PC-3 (cell line): ENCODE results near the gene PHF19. TPM values are rescaled to one million over a fixed set of nuclear protein-coding genes. Genes with fewer than 3 reads are reported as not detected.

ENCODE experiments used
- ATAC-seq: fragments of 200-7000 bp; cut with Tn5 transposase; 2 replicates; pipeline ENCODE4 v1.9.1; 2020; ENCODE audit warnings: mild to moderate bottlenecking, moderate library complexity
- BruUV-seq: library from RNA; stranded (reverse); fragments of 400-500 nt; replicated peaks from 2 replicates; lab custom pipeline; 2021; lab: Mats Ljungman, UMichigan
- CTCF ChIA-PET: fragments of 300-600 bp; sonication (Branson Sonifier 250); formaldehyde crosslinking; loops from one replicate; lab custom pipeline; 2022; ENCODE audit warnings: antibody characterized with exemption; lab: Charles Lee
- POLR2A ChIA-PET: fragments of 300-600 bp; sonication (Branson Sonifier 250); formaldehyde crosslinking; loops from one replicate; lab custom pipeline; 2022; ENCODE audit warnings: antibody characterized with exemption; ENCODE audit not compliant: unreplicated experiment; lab: Charles Lee
- DNase-seq: peaks from one replicate; pipeline ENCODE4 v3.0.0-alpha.2; 2015
- H2AFZ ChIP-seq: fragments of 300-600 bp; sonication (generic); 2 replicates; pipeline ENCODE4 v1.6.0; 2016; ENCODE audit warnings: antibody characterized with exemption, low read length
- H3F3A ChIP-seq: fragments of 300-600 bp; sonication (generic); one replicate; pipeline ENCODE4 v1.6.0; 2017; ENCODE audit warnings: antibody characterized with exemption, low read length, control low read depth, mild to moderate bottlenecking; ENCODE audit not compliant: unreplicated experiment
- H3K27ac ChIP-seq: fragments of 300-600 bp; sonication (generic); 2 replicates; pipeline ENCODE4 v1.5.1; 2016; ENCODE audit warnings: mild to moderate bottlenecking, low read length
- H3K27me3 ChIP-seq: fragments of 300-600 bp; sonication (generic); 2 replicates; pipeline ENCODE4 v1.6.1; 2016; ENCODE audit warnings: low read length, mixed read lengths
- H3K36me3 ChIP-seq: fragments of 300-600 bp; sonication (generic); 2 replicates; pipeline ENCODE4 v1.6.1; 2016; ENCODE audit warnings: low read depth, mixed run types, low read length, mixed read lengths
- H3K4me1 ChIP-seq: fragments of 300-600 bp; sonication (generic); 2 replicates; pipeline ENCODE4 v1.5.1; 2016; ENCODE audit warnings: low read length; ENCODE audit not compliant: insufficient read depth
- H3K4me2 ChIP-seq: fragments of 300-600 bp; sonication (generic); 2 replicates; pipeline ENCODE4 v1.6.0; 2016; ENCODE audit warnings: low read length
- H3K4me3 ChIP-seq: fragments of 300-600 bp; sonication (generic); 2 replicates; pipeline ENCODE4 v1.5.1; 2016; ENCODE audit warnings: mild to moderate bottlenecking, low read length, mixed read lengths
- H3K79me2 ChIP-seq: fragments of 300-600 bp; sonication (generic); 2 replicates; pipeline ENCODE4 v1.6.1; 2017; ENCODE audit warnings: low read length, mixed read lengths
- H3K9ac ChIP-seq: fragments of 300-600 bp; sonication (generic); 2 replicates; pipeline ENCODE4 v1.6.0; 2016; ENCODE audit warnings: mild to moderate bottlenecking, low read length
- H3K9me2 ChIP-seq: fragments of 300-600 bp; sonication (generic); replicated peaks from 2 replicates; pipeline ENCODE4 v1.6.1; 2016; ENCODE audit warnings: mixed run types, low read length, mixed read lengths
- H3K9me3 ChIP-seq: fragments of 300-600 bp; sonication (generic); 2 replicates; pipeline ENCODE4 v1.6.1; 2016; ENCODE audit warnings: low read length, mixed read lengths
- H4K20me1 ChIP-seq: fragments of 300-600 bp; sonication (generic); 2 replicates; pipeline ENCODE4 v1.6.1; 2016; ENCODE audit warnings: low read length, mixed read lengths
- CTCF ChIP-seq: fragments of 300-600 bp; sonication (generic); conservative IDR thresholded peaks from 2 replicates; pipeline ENCODE4 v1.5.1; 2017; ENCODE audit warnings: antibody characterized with exemption, low read depth, mild to moderate bottlenecking, low read length
- EZH2 ChIP-seq: fragments of 300-600 bp; sonication (generic); IDR thresholded peaks from one replicate; pipeline ENCODE4 v1.6.1; 2017; ENCODE audit warnings: antibody characterized with exemption, mild to moderate bottlenecking, low read length; ENCODE audit not compliant: unreplicated experiment
- EZH2phosphoT487 ChIP-seq: fragments of 300-600 bp; sonication (generic); IDR thresholded peaks from 2 replicates; pipeline ENCODE4 v1.6.1; 2018; ENCODE audit warnings: mild to moderate bottlenecking, antibody characterized with exemption, low read length, borderline replicate concordance
- intact Hi-C: fragments of 100-400 bp; cut with micrococcal nuclease; formaldehyde crosslinking; loops from 2 replicates; pipeline ENCODE4 v1.9.0; 2023
- total RNA-seq: library from RNA; depleted of rRNA; stranded (reverse); fragments of >200 nt; gene quantifications from 2 replicates; pipeline ENCODE4 v1.2.3, GENCODE V29; 2014

The PHF19 gene
- total RNA-seq, 1 experiment from 2014 or later: 104 TPM

GRCh38 chr9:120842685-120843485 lies 34.1 kb downstream of the PHF19 start, which contains the start of gene PSMD5:
Gene PSMD5 (minus strand): TSS chr9:120842922. CDS start chr9:120842909, 13 bp downstream.
- Histone ChIP-seq H3K9ac (peak within 1 kb of the TSS; percentile 97), H3K9me3 (no peaks in the 10 kb centered on the region), H4K20me1 (0 out of 2 replicates have a peak, but pooled peaks cover 5% of the 10 kb centered on the region), H3K79me2 (peaks cover 58% of the 10 kb centered on the region), H2AFZ (peak within 1 kb of the TSS; percentile 79), H3K36me3 (no peaks in the 10 kb centered on the region), H3K27ac (peak within 1 kb of the TSS; percentile 90), H3K4me1 (no peaks in the 10 kb centered on the region; the same call in none of the 2 replicates), H3K4me2 (peak within 1 kb of the TSS; percentile 86), H3F3A (no peaks in the 10 kb centered on the region), H3K4me3 (peak within 1 kb of the TSS; percentile 89), H3K9me2 (no peaks in the 10 kb centered on the region), H3K27me3 (no peaks in the 10 kb centered on the region)
- TF ChIP-seq CTCF (no peak), EZH2 (no peak), EZH2phosphoT487 (no peak)
- DNase-seq: peak; percentile 98
- intact Hi-C loops: loop anchor here (5.0 kb wide), 1 partner anchor 221 kb away; no protein-coding TSS in a partner anchor
- ChIA-PET CTCF (no interaction called here), POLR2A (no interaction called here)
- no TSS peak for BruUV-seq
- ATAC-seq: peak; percentile 98

GRCh38 chr9:120841930-120842684 lies 34.9 kb downstream of the PHF19 start:
- ATAC-seq (peak; percentile 13), DNase-seq (peak; percentile 6)
- Histone ChIP-seq H3K79me2 (peaks cover 66% of the 10 kb centered on the region), H3K27ac (peak overlapping the region; percentile 90), H4K20me1 (0 out of 2 replicates have a peak, but pooled peaks cover 5% of the 10 kb centered on the region), H3K9me2 (no peaks in the 10 kb centered on the region), H2AFZ (peak overlapping the region; percentile 79), H3K27me3 (no peaks in the 10 kb centered on the region), H3K4me1 (no peaks in the 10 kb centered on the region; the same call in none of the 2 replicates), H3K9me3 (no peaks in the 10 kb centered on the region), H3K4me3 (peak overlapping the region; percentile 89), H3K4me2 (peak overlapping the region; percentile 86), H3F3A (no peaks in the 10 kb centered on the region), H3K36me3 (no peaks in the 10 kb centered on the region), H3K9ac (peak overlapping the region; percentile 97)
- intact Hi-C loops: loop anchor here (5.0 kb wide), 1 partner anchor 220 kb away; no protein-coding TSS in a partner anchor
- BruUV-seq: TSS peak; percentile 68
- CTCF ChIA-PET: no interaction called here
- POLR2A ChIA-PET: no interaction called here
- TF ChIP-seq EZH2: no peak
- TF ChIP-seq CTCF: no peak
- TF ChIP-seq EZH2phosphoT487: no peak
